ENCODE data around the gene FGD4.

FGD4 gene

GRCh38 chr12:32400866-32401265 lies 1.5 kb downstream of the FGD4 start:
- H3K4me3 ChIP-seq (ENCODE audit: low read length): no peak overlapping the region
- no peak for DNase-seq (ENCODE audit: low read depth, low spot score)

GRCh38 chr12:32402170-32402569 lies 2.8 kb downstream of the FGD4 start:
- no peak for DNase-seq (ENCODE audit: low read depth, low spot score)
- H3K4me3 ChIP-seq (ENCODE audit: low read length): no peak overlapping the region

GRCh38 chr12:32402946-32403345 lies 3.6 kb downstream of the FGD4 start:
- H3K4me3 ChIP-seq (ENCODE audit: low read length): no peak overlapping the region
- DNase-seq (ENCODE audit: low read depth, low spot score): no peak

- no peak overlapping the region for H3K4me3 ChIP-seq (ENCODE audit: low read length)
- no peak for DNase-seq (ENCODE audit: low read depth, low spot score)
These were observed 8.4 kb downstream of the FGD4 start for GRCh38 chr12:32407795-32408194.

- no peak for DNase-seq (ENCODE audit: low read depth, low spot score)
These were observed 14.1 kb downstream of the FGD4 start for GRCh38 chr12:32413412-32413811.

GRCh38 chr12:32418221-32418620 lies 18.9 kb downstream of the FGD4 start:
- no peak overlapping the region for H3K4me3 ChIP-seq (ENCODE audit: low read length)
- DNase-seq (ENCODE audit: low read depth, low spot score): no peak

More at GRCh38 chr12:32413412-32413811, 14.1 kb downstream of the FGD4 start:
- H3K4me3 ChIP-seq (ENCODE audit: low read length): no peak overlapping the region

- H3K4me3 ChIP-seq (ENCODE audit: low read length): no peak overlapping the region
- DNase-seq (ENCODE audit: low read depth, low spot score): no peak
These were observed 19.7 kb downstream of the FGD4 start for GRCh38 chr12:32418903-32419519.

- no peak for DNase-seq (ENCODE audit: low read depth, low spot score)
- no peak overlapping the region for H3K4me3 ChIP-seq (ENCODE audit: low read length)
These were observed 20.2 kb downstream of the FGD4 start for GRCh38 chr12:32419520-32419960.

GRCh38 chr12:32420356-32420755 lies 21.0 kb downstream of the FGD4 start:
- no peak overlapping the region for H3K4me3 ChIP-seq (ENCODE audit: low read length)
- DNase-seq (ENCODE audit: low read depth, low spot score): no peak

- no peak for DNase-seq (ENCODE audit: low read depth, low spot score)
- H3K4me3 ChIP-seq (ENCODE audit: low read length): no peak overlapping the region
These were observed 24.2 kb downstream of the FGD4 start for GRCh38 chr12:32423559-32423958.

- no peak overlapping the region for H3K4me3 ChIP-seq (ENCODE audit: low read length)
- DNase-seq (ENCODE audit: low read depth, low spot score): no peak
These were observed 31.7 kb downstream of the FGD4 start for GRCh38 chr12:32431025-32431424.

- DNase-seq (ENCODE audit: low read depth, low spot score): no peak
These were observed 36.8 kb downstream of the FGD4 start for GRCh38 chr12:32435921-32436705.

GRCh38 chr12:32437095-32437515 lies 37.7 kb downstream of the FGD4 start:
- DNase-seq (ENCODE audit: low read depth, low spot score): no peak
- no peak overlapping the region for H3K4me3 ChIP-seq (ENCODE audit: low read length)

More at GRCh38 chr12:32435921-32436705, 36.8 kb downstream of the FGD4 start:
- no peak overlapping the region for H3K4me3 ChIP-seq (ENCODE audit: low read length)

GRCh38 chr12:32440120-32440865 lies 40.9 kb downstream of the FGD4 start:
- no peak for DNase-seq (ENCODE audit: low read depth, low spot score)
- H3K4me3 ChIP-seq (ENCODE audit: low read length): no peak overlapping the region

- no peak overlapping the region for H3K4me3 ChIP-seq (ENCODE audit: low read length)
- no peak for DNase-seq (ENCODE audit: low read depth, low spot score)
These were observed 44.1 kb downstream of the FGD4 start for GRCh38 chr12:32443491-32443890.

- no peak for DNase-seq (ENCODE audit: low read depth, low spot score)
- H3K4me3 ChIP-seq (ENCODE audit: low read length): no peak overlapping the region
These were observed 45.5 kb downstream of the FGD4 start for GRCh38 chr12:32444895-32445294.

- DNase-seq (ENCODE audit: low read depth, low spot score): no peak
These were observed 46.0 kb downstream of the FGD4 start for GRCh38 chr12:32445356-32445755.

GRCh38 chr12:32446316-32447119 lies 47.2 kb downstream of the FGD4 start:
- H3K4me3 ChIP-seq (ENCODE audit: low read length): no peak overlapping the region
- DNase-seq (ENCODE audit: low read depth, low spot score): no peak

More at GRCh38 chr12:32445356-32445755, 46.0 kb downstream of the FGD4 start:
- H3K4me3 ChIP-seq (ENCODE audit: low read length): no peak overlapping the region

- DNase-seq (ENCODE audit: low read depth, low spot score): no peak
- no peak overlapping the region for H3K4me3 ChIP-seq (ENCODE audit: low read length)
These were observed 49.2 kb downstream of the FGD4 start for GRCh38 chr12:32448586-32448985.

Measured in Jurkat, Clone E6-1 (cell line).